ENCODE results near the gene REXO4.

Gene REXO4

DNA sequence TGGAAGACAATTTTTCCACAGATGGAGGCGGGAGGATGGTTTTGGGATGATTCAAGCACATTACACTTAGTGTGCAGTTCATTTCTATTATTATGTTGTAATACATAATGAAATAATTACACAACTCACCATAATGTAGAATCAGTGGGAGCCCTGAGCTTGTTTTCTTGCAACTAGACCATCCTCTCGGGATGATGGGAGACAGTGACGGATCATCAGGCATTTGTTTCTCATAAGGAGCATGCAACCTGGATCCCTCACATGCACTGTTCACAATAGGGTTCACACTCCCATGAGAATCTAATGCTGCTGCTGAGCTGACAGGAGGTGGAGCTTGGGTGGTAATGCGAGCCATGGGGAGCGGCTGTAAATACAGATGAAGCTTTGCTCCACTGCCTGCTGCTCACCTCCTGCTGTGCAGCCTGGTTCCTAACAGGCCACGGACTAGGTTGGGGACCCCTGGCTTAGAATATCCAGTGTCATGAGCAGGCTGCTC is 40.0 kb downstream of the REXO4 start (continued):
- no peak for TF ChIP-seq ZNF132 (tag by site-specific recombination; IDR thresholded peaks at IDR 0.05; ENCODE audit: borderline replicate concordance)
- no peak for TF ChIP-seq GFI1B (tag by site-specific recombination; IDR thresholded peaks at IDR 0.05)
- TF ChIP-seq ZNF571 (tag by site-specific recombination; IDR thresholded peaks at IDR 0.05): no peak
- TF ChIP-seq, protein P1, sequence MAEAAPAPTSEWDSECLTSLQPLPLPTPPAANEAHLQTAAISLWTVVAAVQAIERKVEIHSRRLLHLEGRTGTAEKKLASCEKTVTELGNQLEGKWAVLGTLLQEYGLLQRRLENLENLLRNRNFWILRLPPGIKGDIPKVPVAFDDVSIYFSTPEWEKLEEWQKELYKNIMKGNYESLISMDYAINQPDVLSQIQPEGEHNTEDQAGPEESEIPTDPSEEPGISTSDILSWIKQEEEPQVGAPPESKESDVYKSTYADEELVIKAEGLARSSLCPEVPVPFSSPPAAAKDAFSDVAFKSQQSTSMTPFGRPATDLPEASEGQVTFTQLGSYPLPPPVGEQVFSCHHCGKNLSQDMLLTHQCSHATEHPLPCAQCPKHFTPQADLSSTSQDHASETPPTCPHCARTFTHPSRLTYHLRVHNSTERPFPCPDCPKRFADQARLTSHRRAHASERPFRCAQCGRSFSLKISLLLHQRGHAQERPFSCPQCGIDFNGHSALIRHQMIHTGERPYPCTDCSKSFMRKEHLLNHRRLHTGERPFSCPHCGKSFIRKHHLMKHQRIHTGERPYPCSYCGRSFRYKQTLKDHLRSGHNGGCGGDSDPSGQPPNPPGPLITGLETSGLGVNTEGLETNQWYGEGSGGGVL (tag by site-specific recombination; IDR thresholded peaks at IDR 0.05): no peak
- TF ChIP-seq MZF1 (tag by site-specific recombination; IDR thresholded peaks at IDR 0.05; ENCODE audit: borderline replicate concordance): no peak
- TF ChIP-seq ZBTB8A (tag by site-specific recombination; IDR thresholded peaks at IDR 0.05): 0 out of 2 replicates have a peak, but pooled peaks have one; percentile 13
- TF ChIP-seq MYNN (tag by site-specific recombination; IDR thresholded peaks at IDR 0.05; ENCODE audit: borderline replicate concordance): no peak
- TF ChIP-seq REPIN1 (tag by site-specific recombination; IDR thresholded peaks at IDR 0.05; ENCODE audit: low read depth): no peak
- no peak for TF ChIP-seq SCRT1 (tag by site-specific recombination; IDR thresholded peaks at IDR 0.05; ENCODE audit: borderline replicate concordance)
- no peak for TF ChIP-seq ZNF747 (tag by site-specific recombination; IDR thresholded peaks at IDR 0.05)
- no peak for TF ChIP-seq KLF7 (tag by site-specific recombination; IDR thresholded peaks at IDR 0.05; ENCODE audit: borderline replicate concordance)
- 0 out of 2 replicates have a peak, but pooled peaks have one; percentile 48 for TF ChIP-seq ZNF600 (tag by site-specific recombination; IDR thresholded peaks at IDR 0.05)
- TF ChIP-seq YY2 (tag by site-specific recombination; IDR thresholded peaks at IDR 0.05): no peak
- no peak for TF ChIP-seq ZNF266 (tag by site-specific recombination; IDR thresholded peaks at IDR 0.05; ENCODE audit: low read depth)
- TF ChIP-seq TRIM28 (IDR thresholded peaks at IDR 0.05; ENCODE audit: borderline replicate concordance, low read length): 0 out of 2 replicates have a peak, but pooled peaks have one; percentile 62
- no peak for TF ChIP-seq WT1 (tag by site-specific recombination; IDR thresholded peaks at IDR 0.05)
- TF ChIP-seq ZBTB21 (tag by site-specific recombination; IDR thresholded peaks at IDR 0.05): no peak
- TF ChIP-seq, protein P2, sequence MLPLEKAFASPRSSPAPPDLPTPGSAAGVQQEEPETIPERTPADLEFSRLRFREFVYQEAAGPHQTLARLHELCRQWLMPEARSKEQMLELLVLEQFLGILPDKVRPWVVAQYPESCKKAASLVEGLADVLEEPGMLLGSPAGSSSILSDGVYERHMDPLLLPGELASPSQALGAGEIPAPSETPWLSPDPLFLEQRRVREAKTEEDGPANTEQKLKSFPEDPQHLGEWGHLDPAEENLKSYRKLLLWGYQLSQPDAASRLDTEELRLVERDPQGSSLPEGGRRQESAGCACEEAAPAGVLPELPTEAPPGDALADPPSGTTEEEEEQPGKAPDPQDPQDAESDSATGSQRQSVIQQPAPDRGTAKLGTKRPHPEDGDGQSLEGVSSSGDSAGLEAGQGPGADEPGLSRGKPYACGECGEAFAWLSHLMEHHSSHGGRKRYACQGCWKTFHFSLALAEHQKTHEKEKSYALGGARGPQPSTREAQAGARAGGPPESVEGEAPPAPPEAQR (tag by site-specific recombination; IDR thresholded peaks at IDR 0.05): no peak
- TF ChIP-seq ZFP41 (tag by site-specific recombination; IDR thresholded peaks at IDR 0.05; ENCODE audit: borderline replicate concordance): no peak
- TF ChIP-seq ZBTB7A (tag by site-specific recombination; IDR thresholded peaks at IDR 0.05; ENCODE audit: low read depth): no peak
- peak; percentile 42; the same call in 1 of the 2 replicates for TF ChIP-seq IKZF3 (tag by site-specific recombination; IDR thresholded peaks at IDR 0.05)
- TF ChIP-seq, protein P3, sequence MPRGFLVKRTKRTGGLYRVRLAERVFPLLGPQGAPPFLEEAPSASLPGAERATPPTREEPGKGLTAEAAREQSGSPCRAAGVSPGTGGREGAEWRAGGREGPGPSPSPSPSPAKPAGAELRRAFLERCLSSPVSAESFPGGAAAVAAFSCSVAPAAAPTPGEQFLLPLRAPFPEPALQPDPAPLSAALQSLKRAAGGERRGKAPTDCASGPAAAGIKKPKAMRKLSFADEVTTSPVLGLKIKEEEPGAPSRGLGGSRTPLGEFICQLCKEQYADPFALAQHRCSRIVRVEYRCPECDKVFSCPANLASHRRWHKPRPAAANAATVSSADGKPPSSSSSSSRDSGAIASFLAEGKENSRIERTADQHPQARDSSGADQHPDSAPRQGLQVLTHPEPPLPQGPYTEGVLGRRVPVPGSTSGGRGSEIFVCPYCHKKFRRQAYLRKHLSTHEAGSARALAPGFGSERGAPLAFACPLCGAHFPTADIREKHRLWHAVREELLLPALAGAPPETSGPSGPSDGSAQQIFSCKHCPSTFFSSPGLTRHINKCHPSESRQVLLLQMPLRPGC (tag by site-specific recombination; IDR thresholded peaks at IDR 0.05): no peak
- peak; percentile 93 for TF ChIP-seq ZIC2 (tag by site-specific recombination; IDR thresholded peaks at IDR 0.05)
- peak; percentile 25; the same call in 1 of the 2 replicates for TF ChIP-seq SP7 (tag by site-specific recombination; IDR thresholded peaks at IDR 0.05)
- TF ChIP-seq, protein P4, sequence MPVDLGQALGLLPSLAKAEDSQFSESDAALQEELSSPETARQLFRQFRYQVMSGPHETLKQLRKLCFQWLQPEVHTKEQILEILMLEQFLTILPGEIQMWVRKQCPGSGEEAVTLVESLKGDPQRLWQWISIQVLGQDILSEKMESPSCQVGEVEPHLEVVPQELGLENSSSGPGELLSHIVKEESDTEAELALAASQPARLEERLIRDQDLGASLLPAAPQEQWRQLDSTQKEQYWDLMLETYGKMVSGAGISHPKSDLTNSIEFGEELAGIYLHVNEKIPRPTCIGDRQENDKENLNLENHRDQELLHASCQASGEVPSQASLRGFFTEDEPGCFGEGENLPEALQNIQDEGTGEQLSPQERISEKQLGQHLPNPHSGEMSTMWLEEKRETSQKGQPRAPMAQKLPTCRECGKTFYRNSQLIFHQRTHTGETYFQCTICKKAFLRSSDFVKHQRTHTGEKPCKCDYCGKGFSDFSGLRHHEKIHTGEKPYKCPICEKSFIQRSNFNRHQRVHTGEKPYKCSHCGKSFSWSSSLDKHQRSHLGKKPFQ (tag by site-specific recombination; IDR thresholded peaks at IDR 0.05): peak; percentile 89
- TF ChIP-seq, protein P5, sequence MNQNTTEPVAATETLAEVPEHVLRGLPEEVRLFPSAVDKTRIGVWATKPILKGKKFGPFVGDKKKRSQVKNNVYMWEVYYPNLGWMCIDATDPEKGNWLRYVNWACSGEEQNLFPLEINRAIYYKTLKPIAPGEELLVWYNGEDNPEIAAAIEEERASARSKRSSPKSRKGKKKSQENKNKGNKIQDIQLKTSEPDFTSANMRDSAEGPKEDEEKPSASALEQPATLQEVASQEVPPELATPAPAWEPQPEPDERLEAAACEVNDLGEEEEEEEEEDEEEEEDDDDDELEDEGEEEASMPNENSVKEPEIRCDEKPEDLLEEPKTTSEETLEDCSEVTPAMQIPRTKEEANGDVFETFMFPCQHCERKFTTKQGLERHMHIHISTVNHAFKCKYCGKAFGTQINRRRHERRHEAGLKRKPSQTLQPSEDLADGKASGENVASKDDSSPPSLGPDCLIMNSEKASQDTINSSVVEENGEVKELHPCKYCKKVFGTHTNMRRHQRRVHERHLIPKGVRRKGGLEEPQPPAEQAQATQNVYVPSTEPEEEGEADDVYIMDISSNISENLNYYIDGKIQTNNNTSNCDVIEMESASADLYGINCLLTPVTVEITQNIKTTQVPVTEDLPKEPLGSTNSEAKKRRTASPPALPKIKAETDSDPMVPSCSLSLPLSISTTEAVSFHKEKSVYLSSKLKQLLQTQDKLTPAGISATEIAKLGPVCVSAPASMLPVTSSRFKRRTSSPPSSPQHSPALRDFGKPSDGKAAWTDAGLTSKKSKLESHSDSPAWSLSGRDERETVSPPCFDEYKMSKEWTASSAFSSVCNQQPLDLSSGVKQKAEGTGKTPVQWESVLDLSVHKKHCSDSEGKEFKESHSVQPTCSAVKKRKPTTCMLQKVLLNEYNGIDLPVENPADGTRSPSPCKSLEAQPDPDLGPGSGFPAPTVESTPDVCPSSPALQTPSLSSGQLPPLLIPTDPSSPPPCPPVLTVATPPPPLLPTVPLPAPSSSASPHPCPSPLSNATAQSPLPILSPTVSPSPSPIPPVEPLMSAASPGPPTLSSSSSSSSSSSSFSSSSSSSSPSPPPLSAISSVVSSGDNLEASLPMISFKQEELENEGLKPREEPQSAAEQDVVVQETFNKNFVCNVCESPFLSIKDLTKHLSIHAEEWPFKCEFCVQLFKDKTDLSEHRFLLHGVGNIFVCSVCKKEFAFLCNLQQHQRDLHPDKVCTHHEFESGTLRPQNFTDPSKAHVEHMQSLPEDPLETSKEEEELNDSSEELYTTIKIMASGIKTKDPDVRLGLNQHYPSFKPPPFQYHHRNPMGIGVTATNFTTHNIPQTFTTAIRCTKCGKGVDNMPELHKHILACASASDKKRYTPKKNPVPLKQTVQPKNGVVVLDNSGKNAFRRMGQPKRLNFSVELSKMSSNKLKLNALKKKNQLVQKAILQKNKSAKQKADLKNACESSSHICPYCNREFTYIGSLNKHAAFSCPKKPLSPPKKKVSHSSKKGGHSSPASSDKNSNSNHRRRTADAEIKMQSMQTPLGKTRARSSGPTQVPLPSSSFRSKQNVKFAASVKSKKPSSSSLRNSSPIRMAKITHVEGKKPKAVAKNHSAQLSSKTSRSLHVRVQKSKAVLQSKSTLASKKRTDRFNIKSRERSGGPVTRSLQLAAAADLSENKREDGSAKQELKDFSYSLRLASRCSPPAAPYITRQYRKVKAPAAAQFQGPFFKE (tag by site-specific recombination; IDR thresholded peaks at IDR 0.05; ENCODE audit: borderline replicate concordance): no peak
- TF ChIP-seq ZNF610 (tag by site-specific recombination; IDR thresholded peaks at IDR 0.05; ENCODE audit: borderline replicate concordance): peak; percentile 100
- no peak for TF ChIP-seq ZNF76 (tag by site-specific recombination; IDR thresholded peaks at IDR 0.05; ENCODE audit: borderline replicate concordance, low read depth)
- TF ChIP-seq ZNF670 (tag by site-specific recombination; IDR thresholded peaks at IDR 0.05; ENCODE audit: low read depth): no peak

Data from HEK293 (cell line).